HepG2 (cell line): Measurements from ENCODE around the gene KBTBD2. TPM values are rescaled to one million over a fixed set of nuclear protein-coding genes. Genes with fewer than 3 reads are reported as not detected.

Source experiments
- ATAC-seq: fragments of 200-7000 bp; cut with Tn5 transposase; 3 replicates; pipeline ENCODE4 v1.9.1; 2020; ENCODE audit warnings: mild to moderate bottlenecking, moderate library complexity
- BruUV-seq: library from RNA; stranded (reverse); fragments of 400-500 nt; replicated peaks from 2 replicates; lab custom pipeline; 2021; lab: Mats Ljungman, UMichigan
- CTCF ChIA-PET: fragments of 300-600 bp; formaldehyde crosslinking; extraction: SDS; loops from one replicate; lab custom pipeline; 2021; ENCODE audit warnings: low total read pairs, inconsistent platforms, low intra/inter-chr PET ratio; lab: Yijun Ruan, JAX
- POLR2A ChIA-PET: fragments of 350-600 bp; sonication (Branson Sonifier 250); formaldehyde crosslinking; loops from one replicate; lab custom pipeline; 2020; ENCODE audit warnings: antibody characterized with exemption, inconsistent platforms; lab: Yijun Ruan, JAX
- DNase-seq: peaks from one replicate; pipeline ENCODE4 v3.0.0-alpha.2; 2015; ENCODE audit warnings: low spot score
- FAIRE-seq: peaks from 3 replicates; lab custom pipeline; 2011; peaks lifted over from hg19 to GRCh38; lab: Jason Lieb, UNC
- H2AFZ ChIP-seq: one replicate; pipeline ENCODE4 v1.6.1; 2011; ENCODE audit warnings: low read length, inconsistent platforms
- H3K27ac ChIP-seq: fragments of 300-600 bp; 3 replicates; pipeline ENCODE4 v1.8.0; 2011; ENCODE audit warnings: mixed run types, mild to moderate bottlenecking, mixed read lengths, low read length, inconsistent platforms; ENCODE audit not compliant: insufficient read depth; ENCODE audit errors: extremely low read length
- H3K27me3 ChIP-seq, 2 experiments: fragments of 200-600 bp in 1 of 2; 2 replicates in 1 of 2; 3 replicates in 1 of 2; pipeline versions ENCODE4 v1.6.0 to v1.8.0; 2011; ENCODE audit warnings: low read length in 2 of 2, mild to moderate bottlenecking in 2 of 2, moderate library complexity in 2 of 2, inconsistent platforms in 1 of 2; ENCODE audit not compliant: insufficient read depth in 2 of 2, control insufficient read depth in 1 of 2
- H3K36me3 ChIP-seq, 2 experiments: fragments of 200-600 bp in 1 of 2; replicated peaks in 1 of 2; 2 replicates in 1 of 2; 3 replicates in 1 of 2; pipeline versions ENCODE4 v1.5.1 to v1.8.0; 2011; ENCODE audit warnings: low read length in 2 of 2, inconsistent platforms in 1 of 2; ENCODE audit not compliant: insufficient read depth in 2 of 2, control insufficient read depth in 1 of 2
- H3K4me1 ChIP-seq: 2 replicates; pipeline ENCODE4 v1.5.1; 2012; ENCODE audit warnings: low read length, inconsistent platforms; ENCODE audit not compliant: insufficient read depth
- H3K4me2 ChIP-seq: 2 replicates; pipeline ENCODE4 v1.6.0; 2011; ENCODE audit warnings: low read depth, low read length, inconsistent platforms
- H3K4me3 ChIP-seq, 3 experiments: fragments of 200-600 bp in 1 of 3; sonication (generic), shearing (Covaris generic) in 1 of 3; replicated peaks in 1 of 3; 2 replicates each; pipeline ENCODE4 v1.5.1; 2011 to 2016; ENCODE audit warnings: low read length in 3 of 3, inconsistent platforms in 2 of 3, low read depth in 2 of 3, mild to moderate bottlenecking in 2 of 3, control low read depth in 1 of 3, mixed read lengths in 1 of 3; ENCODE audit not compliant: insufficient read depth in 1 of 3
- H3K79me2 ChIP-seq: one replicate; pipeline ENCODE4 v1.6.1; 2011; ENCODE audit warnings: low read length, inconsistent platforms; ENCODE audit not compliant: insufficient read depth
- H3K9ac ChIP-seq: 2 replicates; pipeline ENCODE4 v1.6.0; 2011; ENCODE audit warnings: mild to moderate bottlenecking, low read depth, low read length, inconsistent platforms; ENCODE audit not compliant: insufficient read depth
- H3K9me3 ChIP-seq: 2 replicates; pipeline ENCODE4 v1.5.1; 2012; ENCODE audit warnings: mild to moderate bottlenecking, low read length
- H4K20me1 ChIP-seq: 2 replicates; pipeline ENCODE4 v1.6.0; 2011; ENCODE audit warnings: inconsistent platforms, mild to moderate bottlenecking, low read length, moderate library complexity; ENCODE audit not compliant: insufficient read depth
- HES4 ChIP-seq: sonication (generic); formaldehyde crosslinking; IDR thresholded peaks from 2 replicates; pipeline ENCODE4 v1.9.0; 2021; ENCODE audit warnings: mild to moderate bottlenecking, missing genetic modification reagents, borderline replicate concordance
- IKZF4 ChIP-seq: sonication (generic); formaldehyde crosslinking; IDR thresholded peaks from 2 replicates; pipeline ENCODE4 v1.5.1; 2020; ENCODE audit warnings: borderline replicate concordance, mild to moderate bottlenecking, low read depth, missing genetic modification reagents; ENCODE audit errors: not compliant biosample characterization
- KLF16 ChIP-seq, 2 experiments: sonication (generic) in 1 of 2; formaldehyde crosslinking in 1 of 2; IDR thresholded peaks; 2 replicates each; pipeline versions ENCODE4 v1.6.1 to v1.8.0; 2016 to 2023; ENCODE audit warnings: missing genetic modification reagents in 2 of 2, missing compliant biosample characterization in 1 of 2
- NAIF1 ChIP-seq: sonication (generic); formaldehyde crosslinking; IDR thresholded peaks from 2 replicates; pipeline ENCODE4 v1.5.0; 2020; ENCODE audit warnings: mild to moderate bottlenecking, missing genetic modification reagents, borderline replicate concordance
- RFX1 ChIP-seq: fragments of 450-650 bp; IDR thresholded peaks from 2 replicates; pipeline ENCODE4 v1.6.1; 2017
- YY1 ChIP-seq: IDR thresholded peaks from 2 replicates; pipeline ENCODE4 v1.6.1; 2011; ENCODE audit warnings: low read length, low read depth, moderate library complexity, mild to moderate bottlenecking; ENCODE audit not compliant: insufficient read depth, insufficient replicate concordance
- ZNF546 ChIP-seq: sonication (generic); formaldehyde crosslinking; conservative IDR thresholded peaks from 2 replicates; pipeline ENCODE4 v1.8.1; 2023; ENCODE audit warnings: mild to moderate bottlenecking, missing genetic modification reagents
- ZNF816 ChIP-seq: sonication (generic); formaldehyde crosslinking; IDR thresholded peaks from 2 replicates; pipeline ENCODE4 v1.8.0; 2022; ENCODE audit warnings: missing genetic modification reagents, mild to moderate bottlenecking, borderline replicate concordance
- WGBS: methylation state at CpG from one replicate; pipeline ENCODE4 v1.1.6; 2017; ENCODE audit warnings: low lambda C conversion rate; 5-methylcytosine and 5-hydroxymethylcytosine counted together
- in situ Hi-C: cut with HindIII; loops from 2 replicates; pipeline ENCODE4 v1.10.0; 2017; ENCODE audit warnings: low pct_unique_long_range_greater_than_20kb; ENCODE audit not compliant: extremely low pct_ligation_motif_present
- intact Hi-C: fragments of 100-400 bp; cut with micrococcal nuclease; formaldehyde crosslinking; loops from one replicate; pipeline ENCODE4 v1.10.0; 2022; ENCODE audit not compliant: unreplicated experiment
- polyA plus RNA-seq, 8 experiments: library from polyadenylated mRNA; depleted of rRNA in 3 of 8; stranded (reverse) in 7 of 8; unstranded in 1 of 8; fragments of >200 nt; fragmentation: Illumina TruSeq in 4 of 8; extraction: Trizol in 4 of 8; gene quantifications; 2 replicates each; pipeline versions ENCODE4 v1.2.1 to v1.2.3, GENCODE V29; 2011 to 2016; ENCODE audit warnings: low read depth in 4 of 8, missing spikeins in 1 of 8, mixed read lengths in 1 of 8; ENCODE audit not compliant: insufficient read depth in 1 of 8
- total RNA-seq, 5 experiments: library from RNA; depleted of rRNA; stranded (reverse); fragments of >200 nt; fragmentation: Illumina TruSeq; extraction: Trizol; gene quantifications; 2 replicates each; pipeline ENCODE4 v1.2.3, GENCODE V29; 2016; ENCODE audit warnings: low read depth in 1 of 5
- TF ChIP-seq, protein P1 (sequence below): IDR thresholded peaks from 2 replicates; pipeline ENCODE4 v1.6.1; 2016; ENCODE audit warnings: control low read depth
- TF ChIP-seq, protein P2 (sequence below): IDR thresholded peaks from 2 replicates; pipeline ENCODE4 v1.4.0; 2020; ENCODE audit warnings: mild to moderate bottlenecking, missing genetic modification reagents

Gene KBTBD2
- total and polyA plus RNA-seq, 2 of the 13 experiments (the other 11 are each of a cell fraction or from before 2014, with no cell fraction given), result 24.0 to 25.2 TPM

DNA sequence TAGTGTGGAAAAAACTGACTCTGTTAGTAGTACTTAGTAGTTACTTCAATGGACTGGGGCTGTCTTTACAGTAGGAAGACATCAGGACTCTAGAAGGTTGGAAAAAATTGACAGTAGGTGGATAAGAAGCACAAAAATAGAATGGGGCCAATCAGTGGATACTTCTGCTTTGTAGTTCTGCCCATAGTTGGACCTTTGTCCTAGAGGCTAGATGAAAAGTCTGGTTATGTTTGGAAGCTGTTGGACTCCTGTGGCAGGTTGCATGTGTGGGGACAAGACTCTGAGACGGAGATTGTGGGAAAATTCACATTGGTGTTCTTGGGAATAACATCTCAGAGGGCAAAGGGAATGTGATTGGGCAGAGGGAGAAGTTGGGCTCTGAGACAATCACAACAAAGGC is 18.6 kb upstream of the KBTBD2 start:
- Histone ChIP-seq H3K27me3 (no peaks in the 10 kb centered on the region), H3K9ac (no peak overlapping the region), H3K27ac (no peak overlapping the region), H3K4me1 (peaks cover 17% of the 10 kb centered on the region), H3K9me3 (no peaks in the 10 kb centered on the region), H3K79me2 (no peaks in the 10 kb centered on the region), H3K36me3 (no peaks in the 10 kb centered on the region), H3K4me2 (no peak overlapping the region), H2AFZ (no peak overlapping the region), H3K4me3 (no peak overlapping the region), H4K20me1 (no peaks in the 10 kb centered on the region)
- TF ChIP-seq KLF16 (CRISPR knock-in tag; IDR thresholded peaks at IDR 0.05), result no peak
- no peak for TF ChIP-seq HES4 (CRISPR knock-in tag)
- TF ChIP-seq NAIF1 (CRISPR knock-in tag), result no peak
- no peak for TF ChIP-seq ZNF816 (CRISPR knock-in tag)
- TF ChIP-seq YY1, result no peak
- TF ChIP-seq ZNF546 (CRISPR knock-in tag), result no peak
- TF ChIP-seq, protein P1, sequence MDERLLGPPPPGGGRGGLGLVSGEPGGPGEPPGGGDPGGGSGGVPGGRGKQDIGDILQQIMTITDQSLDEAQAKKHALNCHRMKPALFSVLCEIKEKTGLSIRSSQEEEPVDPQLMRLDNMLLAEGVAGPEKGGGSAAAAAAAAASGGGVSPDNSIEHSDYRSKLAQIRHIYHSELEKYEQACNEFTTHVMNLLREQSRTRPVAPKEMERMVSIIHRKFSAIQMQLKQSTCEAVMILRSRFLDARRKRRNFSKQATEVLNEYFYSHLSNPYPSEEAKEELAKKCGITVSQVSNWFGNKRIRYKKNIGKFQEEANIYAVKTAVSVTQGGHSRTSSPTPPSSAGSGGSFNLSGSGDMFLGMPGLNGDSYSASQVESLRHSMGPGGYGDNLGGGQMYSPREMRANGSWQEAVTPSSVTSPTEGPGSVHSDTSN (CRISPR knock-in tag), result no peak
- TF ChIP-seq, protein P2, sequence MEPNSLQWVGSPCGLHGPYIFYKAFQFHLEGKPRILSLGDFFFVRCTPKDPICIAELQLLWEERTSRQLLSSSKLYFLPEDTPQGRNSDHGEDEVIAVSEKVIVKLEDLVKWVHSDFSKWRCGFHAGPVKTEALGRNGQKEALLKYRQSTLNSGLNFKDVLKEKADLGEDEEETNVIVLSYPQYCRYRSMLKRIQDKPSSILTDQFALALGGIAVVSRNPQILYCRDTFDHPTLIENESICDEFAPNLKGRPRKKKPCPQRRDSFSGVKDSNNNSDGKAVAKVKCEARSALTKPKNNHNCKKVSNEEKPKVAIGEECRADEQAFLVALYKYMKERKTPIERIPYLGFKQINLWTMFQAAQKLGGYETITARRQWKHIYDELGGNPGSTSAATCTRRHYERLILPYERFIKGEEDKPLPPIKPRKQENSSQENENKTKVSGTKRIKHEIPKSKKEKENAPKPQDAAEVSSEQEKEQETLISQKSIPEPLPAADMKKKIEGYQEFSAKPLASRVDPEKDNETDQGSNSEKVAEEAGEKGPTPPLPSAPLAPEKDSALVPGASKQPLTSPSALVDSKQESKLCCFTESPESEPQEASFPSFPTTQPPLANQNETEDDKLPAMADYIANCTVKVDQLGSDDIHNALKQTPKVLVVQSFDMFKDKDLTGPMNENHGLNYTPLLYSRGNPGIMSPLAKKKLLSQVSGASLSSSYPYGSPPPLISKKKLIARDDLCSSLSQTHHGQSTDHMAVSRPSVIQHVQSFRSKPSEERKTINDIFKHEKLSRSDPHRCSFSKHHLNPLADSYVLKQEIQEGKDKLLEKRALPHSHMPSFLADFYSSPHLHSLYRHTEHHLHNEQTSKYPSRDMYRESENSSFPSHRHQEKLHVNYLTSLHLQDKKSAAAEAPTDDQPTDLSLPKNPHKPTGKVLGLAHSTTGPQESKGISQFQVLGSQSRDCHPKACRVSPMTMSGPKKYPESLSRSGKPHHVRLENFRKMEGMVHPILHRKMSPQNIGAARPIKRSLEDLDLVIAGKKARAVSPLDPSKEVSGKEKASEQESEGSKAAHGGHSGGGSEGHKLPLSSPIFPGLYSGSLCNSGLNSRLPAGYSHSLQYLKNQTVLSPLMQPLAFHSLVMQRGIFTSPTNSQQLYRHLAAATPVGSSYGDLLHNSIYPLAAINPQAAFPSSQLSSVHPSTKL, result no peak
- TF ChIP-seq RFX1, result no peak
- TF ChIP-seq IKZF4 (CRISPR knock-in tag), result no peak
- ChIA-PET CTCF (no interaction called here), POLR2A (no interaction called here)
- WGBS, result 38% methylated on average over 1 of the region's 1 CpG
- intact Hi-C loops (no loop called here), in situ Hi-C loops (no loop called here)
- ATAC-seq (peak; percentile 54), DNase-seq (no peak), FAIRE-seq (no peak)
- BruUV-seq, result no TSS peak
